Aortic smooth muscle cell (primary cell): Measurements from ENCODE around the gene SNX11. TPM values are rescaled to one million over a fixed set of nuclear protein-coding genes. Genes with fewer than 3 reads are reported as not detected.

ENCODE experiments used
- total RNA-seq: library from RNA; depleted of rRNA; stranded (reverse); fragments of >200 nt; gene quantifications from 2 replicates; pipeline ENCODE4 v1.2.3, GENCODE V29; 2014

Gene SNX11, protein sequence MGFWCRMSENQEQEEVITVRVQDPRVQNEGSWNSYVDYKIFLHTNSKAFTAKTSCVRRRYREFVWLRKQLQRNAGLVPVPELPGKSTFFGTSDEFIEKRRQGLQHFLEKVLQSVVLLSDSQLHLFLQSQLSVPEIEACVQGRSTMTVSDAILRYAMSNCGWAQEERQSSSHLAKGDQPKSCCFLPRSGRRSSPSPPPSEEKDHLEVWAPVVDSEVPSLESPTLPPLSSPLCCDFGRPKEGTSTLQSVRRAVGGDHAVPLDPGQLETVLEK
- total RNA-seq, result 11.0 and 11.2 TPM in 2 replicates

DNA sequence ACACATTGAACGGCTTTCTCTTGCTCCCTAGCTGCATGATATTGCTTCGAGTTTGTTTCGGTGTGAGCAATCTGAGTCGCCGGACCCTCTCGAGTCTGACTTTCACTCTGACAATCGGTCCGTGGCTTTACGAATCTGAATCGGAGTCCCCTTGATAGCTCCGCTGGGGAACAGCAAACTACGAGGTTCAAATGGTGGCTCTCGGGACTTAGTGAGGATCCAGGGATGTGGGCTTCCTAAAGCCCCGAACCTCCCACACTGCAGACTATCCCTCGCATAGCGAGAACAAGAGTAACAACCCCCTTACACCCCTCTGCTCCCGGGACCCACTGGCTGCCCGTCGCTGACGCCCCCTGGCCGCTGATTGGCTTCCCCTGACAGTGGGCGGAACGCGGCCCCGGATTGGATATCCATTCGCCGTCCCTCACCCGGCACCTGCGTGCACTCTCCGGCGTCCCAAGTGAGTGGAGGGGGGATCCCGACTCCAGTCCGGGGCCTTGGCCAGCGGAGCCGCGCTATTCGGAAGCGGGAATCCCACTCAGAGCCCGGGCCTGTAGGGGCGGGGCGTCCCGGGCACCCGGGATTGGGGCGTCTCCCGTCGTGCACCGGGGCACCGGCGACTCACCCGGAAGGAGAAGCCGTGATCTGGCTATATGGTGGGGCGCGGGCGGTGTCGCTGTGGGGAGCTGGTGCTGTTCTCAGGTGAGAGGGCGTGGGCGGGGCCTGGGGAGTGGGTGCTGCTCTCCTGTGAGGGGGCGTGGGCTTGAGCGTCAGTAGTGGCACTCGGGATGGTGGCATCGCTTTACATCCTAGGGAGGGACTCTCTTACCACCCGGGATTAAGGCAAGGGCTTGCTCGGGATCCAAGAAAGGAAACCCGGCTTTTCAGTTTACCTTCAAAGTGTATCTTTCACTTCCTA, at the start of gene SNX11:
Gene SNX11, plus strand, starts transcription at position 630 of the 919 bp plus-strand sequence. CDS start 4,278 bp downstream, outside the sequence.

DNA sequence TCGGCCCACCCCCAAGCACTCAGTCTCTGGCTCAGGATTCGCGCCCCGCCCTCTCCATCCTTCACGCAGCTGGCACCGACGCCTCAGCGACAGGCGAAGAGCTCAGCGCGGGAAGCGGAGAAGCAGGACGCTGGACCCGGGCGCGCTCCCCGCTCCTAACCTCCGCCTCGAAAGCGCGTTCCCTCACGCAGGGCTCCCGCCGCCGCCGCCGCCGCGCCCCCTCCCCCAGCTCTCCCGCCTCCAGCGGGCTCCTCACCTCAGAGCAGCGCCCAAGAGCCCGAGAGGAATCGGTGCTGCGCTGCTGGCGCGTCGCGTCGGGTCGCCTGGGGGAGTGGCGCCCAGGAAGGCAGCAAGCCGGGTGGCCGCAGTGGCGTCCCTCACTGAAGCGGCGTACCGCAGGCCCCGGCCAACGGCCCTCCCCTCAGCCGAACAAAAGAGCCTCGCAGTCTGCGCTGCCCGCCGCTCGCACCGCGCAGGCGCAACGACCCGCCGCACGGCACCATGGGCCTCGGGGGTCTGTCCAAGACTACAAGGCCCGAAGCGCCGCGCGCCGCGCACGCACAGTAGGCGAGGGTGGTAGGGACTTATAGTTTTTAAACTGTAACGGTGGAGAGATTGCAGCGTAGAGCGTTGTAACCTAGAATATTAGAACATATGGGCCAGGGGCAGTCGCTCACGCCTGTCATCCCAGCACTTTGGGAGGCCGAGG, 6.4 kb upstream of the SNX11 start, which contains the start of gene CBX1:
Gene CBX1, minus strand, starts transcription at position 467 of the 709 bp plus-strand sequence. CDS start 24,474 bp downstream, outside the sequence.

Other genes starting within 250 kb of the SNX11 start
- gene SP2, start 211.5 kb upstream of the SNX11 start, total RNA-seq, result 0.40 and 1.6 TPM in 2 replicates
- gene PNPO, start 166.2 kb upstream of the SNX11 start, total RNA-seq, result 26.2 and 28.1 TPM in 2 replicates
- not detected in 2 replicates for gene PRR15L, start 149.9 kb upstream of the SNX11 start, total RNA-seq
- 68.1 and 83.1 TPM in 2 replicates for gene CDK5RAP3, start 136.7 kb upstream of the SNX11 start, total RNA-seq
- 147 and 185 TPM in 2 replicates for gene COPZ2, start 70.0 kb upstream of the SNX11 start, total RNA-seq
- gene NFE2L1, start 59.4 kb upstream of the SNX11 start, total RNA-seq, result 123 and 186 TPM in 2 replicates
- 36.0 and 40.0 TPM in 2 replicates for gene CBX1, start 6.3 kb upstream of the SNX11 start, total RNA-seq